OCI-LY1 (cell line): ENCODE results near the gene TRIM72.
"Not testable (repeated sequence)": the region's sequence is repeated elsewhere in the genome, so short reads cannot be mapped to it uniquely, and the experiment has no call there.

Experiments used
- H2AFZ ChIP-seq: fragments of 200-600 bp; sonication (generic), shearing (Covaris generic); 2 replicates; pipeline ENCODE4 v1.6.0; 2014; ENCODE audit warnings: antibody characterized with exemption, mild to moderate bottlenecking, low read length
- H3F3A ChIP-seq: fragments of 200-600 bp; sonication (generic), shearing (Covaris generic); 2 replicates; pipeline ENCODE4 v1.6.0; 2014; ENCODE audit warnings: mild to moderate bottlenecking, antibody characterized with exemption, low read length, moderate library complexity; ENCODE audit not compliant: insufficient read depth
- H3K27ac ChIP-seq: fragments of 200-600 bp; sonication (generic); 2 replicates; pipeline ENCODE4 v1.5.1; 2014; ENCODE audit warnings: low read length, mixed run types, mild to moderate bottlenecking, low read depth; ENCODE audit not compliant: poor library complexity, severe bottlenecking
- H3K27me3 ChIP-seq: fragments of 200-600 bp; sonication (generic); 2 replicates; pipeline ENCODE4 v1.6.0; 2014; ENCODE audit warnings: antibody characterized with exemption, mild to moderate bottlenecking, low read length, moderate library complexity; ENCODE audit not compliant: insufficient read depth
- H3K36me3 ChIP-seq: fragments of 200-600 bp; sonication (generic); 2 replicates; pipeline ENCODE4 v1.6.1; 2014; ENCODE audit warnings: mild to moderate bottlenecking, antibody characterized with exemption, low read length, moderate library complexity, mixed read lengths; ENCODE audit not compliant: insufficient read depth
- H3K4me1 ChIP-seq: fragments of 200-600 bp; sonication (generic); 2 replicates; pipeline ENCODE4 v1.5.1; 2014; ENCODE audit warnings: mild to moderate bottlenecking, low read length, moderate library complexity; ENCODE audit not compliant: insufficient read depth, severe bottlenecking
- H3K4me2 ChIP-seq: fragments of 200-600 bp; sonication (generic), shearing (Covaris generic); 2 replicates; pipeline ENCODE4 v1.6.1; 2014; ENCODE audit warnings: low read length
- H3K4me3 ChIP-seq: fragments of 200-600 bp; sonication (generic); 2 replicates; pipeline ENCODE4 v1.5.1; 2014; ENCODE audit warnings: low read length, low read depth, mild to moderate bottlenecking, mixed read lengths; ENCODE audit not compliant: poor library complexity, severe bottlenecking
- H3K79me2 ChIP-seq: fragments of 200-600 bp; shearing (Covaris generic); 2 replicates; pipeline ENCODE4 v1.6.1; 2016; ENCODE audit warnings: mixed run types, low read length, mixed read lengths; ENCODE audit not compliant: insufficient read depth
- H3K9ac ChIP-seq: fragments of 200-600 bp; sonication (generic), shearing (Covaris generic); 2 replicates; pipeline ENCODE4 v1.6.1; 2014; ENCODE audit warnings: mild to moderate bottlenecking, low read length, mixed read lengths
- H3K9me2 ChIP-seq: fragments of 200-600 bp; sonication (generic), shearing (Covaris generic); 2 replicates; pipeline ENCODE4 v1.6.1; 2014; ENCODE audit warnings: low read depth, mild to moderate bottlenecking, low read length, mixed read lengths
- H3K9me3 ChIP-seq: fragments of 200-600 bp; shearing (Covaris generic); 2 replicates; pipeline ENCODE4 v1.6.1; 2014; ENCODE audit warnings: low read length, mixed read lengths
- H4K20me1 ChIP-seq: fragments of 200-600 bp; sonication (generic), shearing (Covaris generic); 2 replicates; pipeline ENCODE4 v1.6.0; 2016; ENCODE audit warnings: mild to moderate bottlenecking, low read length; ENCODE audit not compliant: insufficient read depth
- EZH2 ChIP-seq: fragments of 200-600 bp; sonication (generic), shearing (Covaris generic); IDR thresholded peaks from 2 replicates; pipeline ENCODE4 v1.8.0; 2017; ENCODE audit warnings: borderline replicate concordance, mixed run types, mild to moderate bottlenecking, antibody characterized with exemption, low read length, moderate library complexity, mixed read lengths
- TF ChIP-seq, protein P1 (sequence below): fragments of 200-600 bp; sonication (generic), shearing (Covaris generic); IDR thresholded peaks from 2 replicates; pipeline ENCODE4 v1.5.1; 2017; ENCODE audit warnings: mild to moderate bottlenecking, antibody characterized with exemption, low read length, moderate library complexity, mixed read lengths

Gene TRIM72

GRCh38 chr16:31194898-31195297 lies 19.0 kb upstream of the TRIM72 start:
- Histone ChIP-seq H3K27me3 (no peaks in the 10 kb centered on the region), H3K9me2 (no peaks in the 10 kb centered on the region), H3F3A (peaks cover 15% of the 10 kb centered on the region), H3K4me3 (no peak overlapping the region), H3K9me3 (no peaks in the 10 kb centered on the region), H3K4me2 (0 out of 2 replicates have a peak overlapping the region, but pooled peaks have one; percentile 24), H3K4me1 (no peaks in the 10 kb centered on the region), H3K27ac (no peak overlapping the region), H4K20me1 (no peaks in the 10 kb centered on the region; the same call in 1 of the 2 replicates), H3K36me3 (peaks cover 80% of the 10 kb centered on the region), H2AFZ (no peak overlapping the region), H3K9ac (no peak overlapping the region), H3K79me2 (no peaks in the 10 kb centered on the region)
- TF ChIP-seq EZH2: no peak
- TF ChIP-seq, protein P1, sequence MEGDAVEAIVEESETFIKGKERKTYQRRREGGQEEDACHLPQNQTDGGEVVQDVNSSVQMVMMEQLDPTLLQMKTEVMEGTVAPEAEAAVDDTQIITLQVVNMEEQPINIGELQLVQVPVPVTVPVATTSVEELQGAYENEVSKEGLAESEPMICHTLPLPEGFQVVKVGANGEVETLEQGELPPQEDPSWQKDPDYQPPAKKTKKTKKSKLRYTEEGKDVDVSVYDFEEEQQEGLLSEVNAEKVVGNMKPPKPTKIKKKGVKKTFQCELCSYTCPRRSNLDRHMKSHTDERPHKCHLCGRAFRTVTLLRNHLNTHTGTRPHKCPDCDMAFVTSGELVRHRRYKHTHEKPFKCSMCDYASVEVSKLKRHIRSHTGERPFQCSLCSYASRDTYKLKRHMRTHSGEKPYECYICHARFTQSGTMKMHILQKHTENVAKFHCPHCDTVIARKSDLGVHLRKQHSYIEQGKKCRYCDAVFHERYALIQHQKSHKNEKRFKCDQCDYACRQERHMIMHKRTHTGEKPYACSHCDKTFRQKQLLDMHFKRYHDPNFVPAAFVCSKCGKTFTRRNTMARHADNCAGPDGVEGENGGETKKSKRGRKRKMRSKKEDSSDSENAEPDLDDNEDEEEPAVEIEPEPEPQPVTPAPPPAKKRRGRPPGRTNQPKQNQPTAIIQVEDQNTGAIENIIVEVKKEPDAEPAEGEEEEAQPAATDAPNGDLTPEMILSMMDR: no peak

GRCh38 chr16:31195861-31196260 lies 18.1 kb upstream of the TRIM72 start:
- H3K4me2 ChIP-seq, H3K9me2 ChIP-seq, H3K27me3 ChIP-seq, H3K27ac ChIP-seq, H3K9me3 ChIP-seq, H3K4me3 ChIP-seq, H3K79me2 ChIP-seq, H2AFZ ChIP-seq, H3K4me1 ChIP-seq, H4K20me1 ChIP-seq, H3K9ac ChIP-seq: not testable (repeated sequence)
- Histone ChIP-seq H3F3A (peaks cover 24% of the 10 kb centered on the region), H3K36me3 (peaks cover 72% of the 10 kb centered on the region)

GRCh38 chr16:31196324-31197088 lies 17.4 kb upstream of the TRIM72 start:
- Histone ChIP-seq H3K36me3 (peaks cover 65% of the 10 kb centered on the region), H4K20me1 (no peaks in the 10 kb centered on the region; the same call in 1 of the 2 replicates), H3K27me3 (no peaks in the 10 kb centered on the region), H3K27ac (no peak overlapping the region), H3K9ac (no peak overlapping the region), H3K4me1 (peaks cover 10% of the 10 kb centered on the region), H3K4me2 (no peak overlapping the region), H3K79me2 (no peaks in the 10 kb centered on the region), H3K9me3 (no peaks in the 10 kb centered on the region), H3F3A (peaks cover 29% of the 10 kb centered on the region), H2AFZ (no peak overlapping the region), H3K4me3 (no peak overlapping the region), H3K9me2 (no peaks in the 10 kb centered on the region)
- TF ChIP-seq, protein P1: no peak
- no peak for TF ChIP-seq EZH2
